ENCODE results near the gene PLA2G4A. TPM values are rescaled to one million over a fixed set of nuclear protein-coding genes. Genes with fewer than 3 reads are reported as not detected.
A peak's percentile ranks its signal among the peaks of the same experiment; 100 is the strongest.

PLA2G4A gene
- polyA plus RNA-seq (2013, experiment 1 of 2): 7.0 TPM
- polyA plus RNA-seq (2013, experiment 2 of 2): 7.8 TPM

DNA sequence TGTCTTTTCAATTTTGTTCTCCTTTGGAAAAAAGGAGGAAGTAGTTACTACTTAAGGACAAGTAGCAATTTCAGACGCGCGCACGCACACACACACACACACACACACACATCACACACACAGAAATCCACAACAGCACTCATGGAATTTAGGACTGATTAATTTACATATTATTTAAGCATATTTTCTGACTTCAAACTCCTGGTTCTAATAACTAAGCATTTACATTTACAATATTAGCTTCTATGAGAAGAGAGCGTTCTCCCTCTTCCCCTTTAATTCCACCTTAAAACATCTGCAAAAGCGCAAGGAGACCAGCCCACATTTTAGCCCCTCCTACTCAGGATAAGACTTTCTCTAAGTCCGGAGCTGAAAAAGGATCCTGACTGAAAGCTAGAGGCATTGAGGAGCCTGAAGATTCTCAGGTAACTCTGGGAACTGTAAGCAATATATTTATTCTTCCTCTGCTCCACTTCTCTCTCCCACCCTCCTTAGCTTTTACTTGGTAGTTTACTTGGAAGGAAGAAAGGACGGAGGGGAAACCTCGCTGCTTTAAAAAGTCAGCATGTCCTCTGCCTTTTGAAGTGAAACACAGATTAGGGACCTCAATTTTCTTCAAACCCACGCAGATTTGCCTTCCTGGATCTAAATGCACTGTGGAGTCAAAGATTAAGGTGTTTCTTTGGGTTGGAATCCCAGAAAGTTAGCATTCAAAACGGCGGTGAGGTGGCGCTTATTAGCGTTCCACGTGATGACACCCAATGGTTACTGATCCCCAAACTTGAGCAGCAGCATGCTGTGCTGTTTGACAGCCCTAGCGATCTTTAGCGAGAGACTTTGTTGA, at the start of gene PLA2G4A:
Gene PLA2G4A (plus strand): TSS at position 339 of the 844 bp plus-strand sequence. CDS start 25,406 bp downstream, outside the sequence.
- Histone ChIP-seq H3K23ac (ENCODE audit: low read length in 2 of 2) (no peak within 1 kb of the TSS), H3K36me3 (ENCODE audit: control insufficient read depth in 1 of 2, insufficient read depth in 2 of 2, low read depth in 1 of 2, low read length in 2 of 2) (no peaks in the 10 kb centered on the region), H3K18ac (ENCODE audit: low read depth in 1 of 2, low read length in 2 of 2) (peak within 1 kb of the TSS in 1 of 2 experiments; percentile 24), H3K79me1 (replicated peaks; ENCODE audit: low read length, poor library complexity, severe bottlenecking) (no peaks in the 10 kb centered on the region), H2BK12ac (ENCODE audit: low read length in 2 of 2) (no peak within 1 kb of the TSS), H3K14ac (ENCODE audit: low read length in 2 of 2) (peak within 1 kb of the TSS in 1 of 2 experiments; percentile 26), H2AFZ (ENCODE audit: low read depth, low read length) (peak within 1 kb of the TSS; percentile 86), H3K4me2 (ENCODE audit: low read length, poor library complexity, severe bottlenecking) (peak within 1 kb of the TSS; percentile 99), H3K9ac (ENCODE audit: low read length) (peak within 1 kb of the TSS; percentile 95), H3K9me3 (ENCODE audit: control insufficient read depth, low read length) (no peaks in the 10 kb centered on the region), H2BK5ac (ENCODE audit: low read depth, low read length, poor library complexity, severe bottlenecking) (no peak within 1 kb of the TSS), H3K27ac (ENCODE audit: low read length, poor library complexity, severe bottlenecking) (peak within 1 kb of the TSS; percentile 64), H4K91ac (ENCODE audit: low read length) (no peak within 1 kb of the TSS), H3K4me3 (ENCODE audit: insufficient read depth in 1 of 2, low read depth in 1 of 2, low read length in 2 of 2) (peak within 1 kb of the TSS; percentile 44 to 96), H3K4me1 (ENCODE audit: control insufficient read depth, insufficient read depth, low read depth, low read length) (peaks cover 1% of the 10 kb centered on the region), H3K27me3 (ENCODE audit: control insufficient read depth in 1 of 2, insufficient read depth in 1 of 2, low read length in 2 of 2) (no peaks in the 10 kb centered on the region), H2BK120ac (ENCODE audit: low read depth, low read length) (no peak within 1 kb of the TSS), H4K8ac (ENCODE audit: low read length) (no peak within 1 kb of the TSS), H2BK15ac (ENCODE audit: low read depth, poor library complexity, severe bottlenecking) (no peak within 1 kb of the TSS), H2AK5ac (ENCODE audit: low read length, severe bottlenecking) (no peak within 1 kb of the TSS), H3K4ac (ENCODE audit: low read depth in 1 of 2, low read length in 2 of 2) (peak within 1 kb of the TSS in 1 of 2 experiments; percentile 37)
- WGBS: 3% methylated on average over 10 of the region's 17 CpGs
- DNase-seq: peak; percentile 80

DNA sequence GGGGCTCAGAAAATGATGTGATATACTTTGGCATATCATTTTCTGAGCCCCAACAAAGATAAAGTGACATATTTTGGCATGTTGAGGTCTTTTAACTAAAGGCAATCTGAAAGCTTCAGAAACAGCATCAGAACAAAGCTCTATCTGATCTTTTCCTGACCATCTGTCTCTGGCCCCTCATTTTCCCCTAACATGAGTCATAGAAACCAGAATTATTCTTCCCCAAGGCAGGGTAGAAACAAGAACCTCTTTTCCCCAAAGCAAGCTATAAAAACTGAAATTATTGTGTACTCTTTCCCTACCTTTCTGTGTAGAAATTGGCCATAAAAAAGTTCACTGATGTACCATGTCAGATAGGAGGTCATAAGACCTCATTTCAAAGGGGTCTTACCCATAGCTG, 48.7 kb upstream of the PLA2G4A start:
- Histone ChIP-seq H3K79me1 (replicated peaks; ENCODE audit: low read length, poor library complexity, severe bottlenecking) (no peaks in the 10 kb centered on the region), H3K14ac (ENCODE audit: low read length in 2 of 2) (no peak overlapping the region), H2BK15ac (ENCODE audit: low read depth, poor library complexity, severe bottlenecking) (no peak overlapping the region), H3K27me3 (ENCODE audit: control insufficient read depth in 1 of 2, insufficient read depth in 1 of 2, low read length in 2 of 2) (no peaks in the 10 kb centered on the region), H2BK5ac (ENCODE audit: low read depth, low read length, poor library complexity, severe bottlenecking) (no peak overlapping the region), H2BK12ac (ENCODE audit: low read length in 2 of 2) (no peak overlapping the region), H3K4me3 (ENCODE audit: insufficient read depth in 1 of 2, low read depth in 1 of 2, low read length in 2 of 2) (no peak overlapping the region), H3K9me3 (ENCODE audit: control insufficient read depth, low read length) (no peaks in the 10 kb centered on the region), H2AK5ac (ENCODE audit: low read length, severe bottlenecking) (no peak overlapping the region), H3K4me1 (ENCODE audit: control insufficient read depth, insufficient read depth, low read depth, low read length) (no peaks in the 10 kb centered on the region), H2BK120ac (ENCODE audit: low read depth, low read length) (no peak overlapping the region), H3K9ac (ENCODE audit: low read length) (no peak overlapping the region), H4K8ac (ENCODE audit: low read length) (no peak overlapping the region), H3K18ac (ENCODE audit: low read depth in 1 of 2, low read length in 2 of 2) (no peak overlapping the region), H3K4ac (ENCODE audit: low read depth in 1 of 2, low read length in 2 of 2) (no peak overlapping the region), H3K36me3 (ENCODE audit: control insufficient read depth in 1 of 2, insufficient read depth in 2 of 2, low read depth in 1 of 2, low read length in 2 of 2) (no peaks in the 10 kb centered on the region), H3K27ac (ENCODE audit: low read length, poor library complexity, severe bottlenecking) (no peak overlapping the region), H2AFZ (ENCODE audit: low read depth, low read length) (no peak overlapping the region), H3K4me2 (ENCODE audit: low read length, poor library complexity, severe bottlenecking) (no peak overlapping the region), H4K91ac (ENCODE audit: low read length) (no peak overlapping the region), H3K23ac (ENCODE audit: low read length in 2 of 2) (no peak overlapping the region)
- DNase-seq: no peak

DNA sequence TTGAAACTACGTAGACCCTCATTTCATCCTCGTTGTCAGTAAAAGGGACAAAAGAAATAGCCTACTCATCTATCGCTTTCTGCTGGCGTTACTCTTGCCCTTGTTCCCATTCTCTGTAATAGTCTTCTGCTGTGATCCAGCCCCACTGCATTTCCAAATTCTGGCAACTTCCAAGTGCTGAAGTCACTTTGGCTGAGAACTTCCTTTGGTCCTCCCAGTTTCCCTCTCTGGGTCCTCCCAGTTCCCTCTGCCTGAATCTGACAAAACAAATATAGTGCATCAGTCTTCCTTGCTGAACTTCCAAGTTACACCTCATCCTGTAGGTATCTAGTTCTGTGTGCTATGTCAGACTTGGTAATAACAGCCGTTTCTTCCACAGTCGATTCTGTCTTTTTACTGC, 47.0 kb upstream of the PLA2G4A start:
- H3K27ac ChIP-seq (ENCODE audit: low read length, poor library complexity, severe bottlenecking): no peak overlapping the region
- no peak overlapping the region for H3K23ac ChIP-seq (ENCODE audit: low read length in 2 of 2)
- no peak overlapping the region for H2BK12ac ChIP-seq (ENCODE audit: low read length in 2 of 2)
- no peak for DNase-seq
- no peaks in the 10 kb centered on the region for H3K79me1 ChIP-seq (replicated peaks; ENCODE audit: low read length, poor library complexity, severe bottlenecking)
- no peak overlapping the region for H2AK5ac ChIP-seq (ENCODE audit: low read length, severe bottlenecking)
- no peak overlapping the region for H4K91ac ChIP-seq (ENCODE audit: low read length)
- H3K36me3 ChIP-seq (ENCODE audit: control insufficient read depth in 1 of 2, insufficient read depth in 2 of 2, low read depth in 1 of 2, low read length in 2 of 2): no peaks in the 10 kb centered on the region
- no peak overlapping the region for H2BK5ac ChIP-seq (ENCODE audit: low read depth, low read length, poor library complexity, severe bottlenecking)
- no peaks in the 10 kb centered on the region for H3K27me3 ChIP-seq (ENCODE audit: control insufficient read depth in 1 of 2, insufficient read depth in 1 of 2, low read length in 2 of 2)
- H3K4me2 ChIP-seq (ENCODE audit: low read length, poor library complexity, severe bottlenecking): no peak overlapping the region
- no peaks in the 10 kb centered on the region for H3K4me1 ChIP-seq (ENCODE audit: control insufficient read depth, insufficient read depth, low read depth, low read length)
- H2AFZ ChIP-seq (ENCODE audit: low read depth, low read length): no peak overlapping the region
- H3K9me3 ChIP-seq (ENCODE audit: control insufficient read depth, low read length): no peaks in the 10 kb centered on the region
- peak overlapping the region; percentile 63 for H2BK15ac ChIP-seq (ENCODE audit: low read depth, poor library complexity, severe bottlenecking)
- H3K4me3 ChIP-seq (ENCODE audit: insufficient read depth in 1 of 2, low read depth in 1 of 2, low read length in 2 of 2): peak overlapping the region in 1 of 2 experiments; percentile 52
- no peak overlapping the region for H3K18ac ChIP-seq (ENCODE audit: low read depth in 1 of 2, low read length in 2 of 2)
- no peak overlapping the region for H3K14ac ChIP-seq (ENCODE audit: low read length in 2 of 2)
- no peak overlapping the region for H3K4ac ChIP-seq (ENCODE audit: low read depth in 1 of 2, low read length in 2 of 2)
- H3K9ac ChIP-seq (ENCODE audit: low read length): peak overlapping the region; percentile 72
- no peak overlapping the region for H2BK120ac ChIP-seq (ENCODE audit: low read depth, low read length)
- WGBS: 96% methylated on average over 4 of the region's 6 CpGs
- H4K8ac ChIP-seq (ENCODE audit: low read length): no peak overlapping the region

DNA sequence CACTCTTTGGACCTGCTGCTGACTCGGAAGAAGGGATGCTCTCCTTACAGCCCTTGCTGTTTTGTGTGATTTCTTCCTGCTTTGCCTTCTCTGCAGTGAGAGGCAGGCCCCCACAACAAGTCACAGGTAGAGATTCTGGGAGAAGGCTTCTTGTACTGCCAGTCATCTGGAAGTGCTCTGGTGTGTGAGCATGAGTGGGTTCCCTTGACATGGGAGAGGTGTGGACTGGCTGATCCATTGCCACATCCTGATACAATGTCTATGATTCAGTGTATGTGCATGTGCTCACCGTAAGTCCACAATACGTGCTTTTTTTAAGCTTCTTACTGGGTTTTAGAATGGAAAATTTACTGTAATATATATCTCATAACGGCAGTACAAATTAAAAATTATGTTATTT, 46.0 kb upstream of the PLA2G4A start:
- Histone ChIP-seq H3K27ac (ENCODE audit: low read length, poor library complexity, severe bottlenecking) (no peak overlapping the region), H2BK5ac (ENCODE audit: low read depth, low read length, poor library complexity, severe bottlenecking) (no peak overlapping the region), H3K79me1 (replicated peaks; ENCODE audit: low read length, poor library complexity, severe bottlenecking) (no peaks in the 10 kb centered on the region), H3K27me3 (ENCODE audit: control insufficient read depth in 1 of 2, insufficient read depth in 1 of 2, low read length in 2 of 2) (no peaks in the 10 kb centered on the region), H3K4ac (ENCODE audit: low read depth in 1 of 2, low read length in 2 of 2) (no peak overlapping the region), H4K8ac (ENCODE audit: low read length) (no peak overlapping the region), H3K9me3 (ENCODE audit: control insufficient read depth, low read length) (no peaks in the 10 kb centered on the region), H3K4me2 (ENCODE audit: low read length, poor library complexity, severe bottlenecking) (no peak overlapping the region), H3K23ac (ENCODE audit: low read length in 2 of 2) (no peak overlapping the region), H2BK120ac (ENCODE audit: low read depth, low read length) (no peak overlapping the region), H2AK5ac (ENCODE audit: low read length, severe bottlenecking) (no peak overlapping the region), H2AFZ (ENCODE audit: low read depth, low read length) (no peak overlapping the region), H3K4me3 (ENCODE audit: insufficient read depth in 1 of 2, low read depth in 1 of 2, low read length in 2 of 2) (no peak overlapping the region), H2BK15ac (ENCODE audit: low read depth, poor library complexity, severe bottlenecking) (no peak overlapping the region), H3K18ac (ENCODE audit: low read depth in 1 of 2, low read length in 2 of 2) (no peak overlapping the region), H3K9ac (ENCODE audit: low read length) (no peak overlapping the region), H3K36me3 (ENCODE audit: control insufficient read depth in 1 of 2, insufficient read depth in 2 of 2, low read depth in 1 of 2, low read length in 2 of 2) (no peaks in the 10 kb centered on the region), H4K91ac (ENCODE audit: low read length) (no peak overlapping the region), H3K4me1 (ENCODE audit: control insufficient read depth, insufficient read depth, low read depth, low read length) (no peaks in the 10 kb centered on the region), H2BK12ac (ENCODE audit: low read length in 2 of 2) (no peak overlapping the region), H3K14ac (ENCODE audit: low read length in 2 of 2) (no peak overlapping the region)
- WGBS: 93% methylated on average over 1 of the region's 4 CpGs
- DNase-seq: no peak

All from mesenchymal stem cell (in vitro differentiated cells and primary cell).